HCT116 (cell line): ENCODE measurements around the gene RBL1. TPM values are rescaled to one million over a fixed set of nuclear protein-coding genes. Genes with fewer than 3 reads are reported as not detected.

Experiments used
- ATAC-seq: fragments of 200-7000 bp; cut with Tn5 transposase; 2 replicates; pipeline ENCODE4 v1.9.1; 2020; ENCODE audit warnings: mild to moderate bottlenecking, moderate library complexity
- BruUV-seq: library from RNA; stranded (reverse); fragments of 400-500 nt; replicated peaks from 2 replicates; lab custom pipeline; 2021; lab: Mats Ljungman, UMichigan
- CTCF ChIA-PET: fragments of 300-600 bp; sonication (Branson Sonifier 250); formaldehyde crosslinking; loops from one replicate; lab custom pipeline; 2021; ENCODE audit warnings: antibody characterized with exemption; lab: Charles Lee
- POLR2A ChIA-PET: fragments of 300-600, 350-600 bp; sonication (Branson Sonifier 250); formaldehyde crosslinking; loops from one replicate; lab custom pipeline; 2021; ENCODE audit warnings: antibody characterized with exemption; lab: Charles Lee
- RAD21 ChIA-PET, 2 experiments: fragments of 300-600 bp; sonication (Branson Sonifier 250); formaldehyde crosslinking; loops; one replicate each; lab custom pipeline; 2023; ENCODE audit warnings: low total read pairs in 2 of 2; ENCODE audit not compliant: uncharacterized antibody in 2 of 2, unreplicated experiment in 2 of 2, low non-redundant PET in 1 of 2; lab: Charles Lee
- DNase-seq: peaks from one replicate; pipeline ENCODE4 v3.0.0-alpha.2; 2010; ENCODE audit warnings: low read depth, low spot score
- H2AFZ ChIP-seq: fragments of 200-600 bp; shearing (Covaris generic), sonication (generic); 2 replicates; pipeline ENCODE4 v1.6.1; 2017; ENCODE audit warnings: low read depth, mixed run types, mixed read lengths, antibody characterized with exemption, low read length; ENCODE audit not compliant: poor library complexity, severe bottlenecking
- H3K27ac ChIP-seq: 2 replicates; pipeline ENCODE4 v1.5.1; 2012; ENCODE audit warnings: low read depth, low read length
- H3K27me3 ChIP-seq: fragments of 200-600 bp; sonication (generic); 2 replicates; pipeline ENCODE4 v1.6.1; 2016; ENCODE audit warnings: mixed run types, low read length, mixed read lengths; ENCODE audit not compliant: insufficient read depth
- H3K36me3 ChIP-seq, 2 experiments: fragments of 200-500 bp in 1 of 2; fragments of 200-600 bp in 1 of 2; sonication (Bioruptor generic) in 1 of 2; sonication (generic) in 1 of 2; 2 replicates each; pipeline versions ENCODE4 v1.5.1 to v1.6.1; 2014 to 2016; ENCODE audit warnings: low read length in 2 of 2, inconsistent platforms in 1 of 2, mixed read lengths in 1 of 2, mixed run types in 1 of 2; ENCODE audit not compliant: insufficient read depth in 2 of 2, control insufficient read depth in 1 of 2
- H3K4me1 ChIP-seq, 2 experiments: fragments of 200-600 bp in 1 of 2; sonication (generic) in 1 of 2; 2 replicates each; pipeline versions ENCODE4 v1.5.1 to v1.6.1; 2012 to 2017; ENCODE audit warnings: low read length in 2 of 2, inconsistent platforms in 1 of 2, mild to moderate bottlenecking in 1 of 2, mixed read lengths in 1 of 2, mixed run types in 1 of 2, moderate library complexity in 1 of 2; ENCODE audit not compliant: insufficient read depth in 2 of 2, control insufficient read depth in 1 of 2
- H3K4me2 ChIP-seq: fragments of 200-600 bp; sonication (generic); 2 replicates; pipeline ENCODE4 v1.6.1; 2017; ENCODE audit warnings: mixed run types, low read length, mixed read lengths
- H3K4me3 ChIP-seq, 2 experiments: fragments of 200-600 bp in 1 of 2; sonication (generic) in 1 of 2; replicated peaks in 1 of 2; 2 replicates each; pipeline ENCODE4 v1.5.1; 2011 to 2016; ENCODE audit warnings: low read length in 2 of 2, control low read depth in 1 of 2, low read depth in 1 of 2, mild to moderate bottlenecking in 1 of 2, mixed read lengths in 1 of 2, mixed run types in 1 of 2
- H3K79me2 ChIP-seq: fragments of 200-600 bp; sonication (generic); 2 replicates; pipeline ENCODE4 v1.6.1; 2017; ENCODE audit warnings: mild to moderate bottlenecking, mixed run types, low read length, moderate library complexity, mixed read lengths; ENCODE audit not compliant: insufficient read depth
- H3K9ac ChIP-seq: fragments of 200-600 bp; sonication (generic); 2 replicates; pipeline ENCODE4 v1.6.1; 2016; ENCODE audit warnings: low read length, mixed read lengths
- H3K9me2 ChIP-seq: fragments of 200-600 bp; sonication (generic), shearing (Covaris generic); 2 replicates; pipeline ENCODE4 v1.6.1; 2017; ENCODE audit warnings: mixed run types, mild to moderate bottlenecking, moderate library complexity; ENCODE audit not compliant: insufficient read depth
- H3K9me3 ChIP-seq, 2 experiments: fragments of 200-500 bp in 1 of 2; fragments of 200-600 bp in 1 of 2; sonication (Bioruptor generic) in 1 of 2; sonication (generic) in 1 of 2; 2 replicates each; pipeline ENCODE4 v1.6.1; 2014 to 2017; ENCODE audit warnings: low read length in 2 of 2, mixed read lengths in 2 of 2, inconsistent platforms in 1 of 2, low read depth in 1 of 2, mild to moderate bottlenecking in 1 of 2, mixed run types in 1 of 2, moderate library complexity in 1 of 2; ENCODE audit not compliant: control insufficient read depth in 1 of 2, insufficient read depth in 1 of 2
- H4K20me1 ChIP-seq: fragments of 200-600 bp; sonication (generic), shearing (Covaris generic); 2 replicates; pipeline ENCODE4 v1.6.1; 2017; ENCODE audit warnings: mixed run types, mild to moderate bottlenecking, moderate library complexity; ENCODE audit not compliant: insufficient read depth
- CEBPB ChIP-seq: IDR thresholded peaks from 2 replicates; pipeline ENCODE4 v1.6.1; 2012; ENCODE audit warnings: low read depth
- EGR1 ChIP-seq: IDR thresholded peaks from 2 replicates; pipeline ENCODE4 v1.6.1; 2012; ENCODE audit warnings: low read depth
- ELF1 ChIP-seq: IDR thresholded peaks from 2 replicates; pipeline ENCODE4 v1.6.1; 2012; ENCODE audit warnings: low read depth, borderline replicate concordance
- EZH2 ChIP-seq: fragments of 200-600 bp; sonication (generic); IDR thresholded peaks from 2 replicates; pipeline ENCODE4 v1.6.1; 2017; ENCODE audit warnings: antibody characterized with exemption, mixed run types
- FOSL1 ChIP-seq: IDR thresholded peaks from 2 replicates; pipeline ENCODE4 v1.6.1; 2012; ENCODE audit warnings: low read depth
- MAX ChIP-seq: IDR thresholded peaks from 2 replicates; pipeline ENCODE4 v1.6.1; 2012
- POLR2A ChIP-seq: IDR thresholded peaks from 2 replicates; pipeline ENCODE4 v1.7.0; 2011; ENCODE audit warnings: borderline replicate concordance; ENCODE audit not compliant: insufficient read depth, insufficient read length; ENCODE audit errors: extremely low read depth
- REST ChIP-seq: IDR thresholded peaks from 2 replicates; pipeline ENCODE4 v1.6.1; 2012; ENCODE audit warnings: low read depth
- SIN3A ChIP-seq: IDR thresholded peaks from 2 replicates; pipeline ENCODE4 v1.6.1; 2012; ENCODE audit warnings: low read depth
- SP1 ChIP-seq: IDR thresholded peaks from 2 replicates; pipeline ENCODE4 v1.6.1; 2012; ENCODE audit warnings: low read depth
- SRF ChIP-seq: IDR thresholded peaks from 2 replicates; pipeline ENCODE4 v1.6.1; 2012; ENCODE audit warnings: low read depth
- intact Hi-C: fragments of 100-400 bp; cut with micrococcal nuclease; formaldehyde crosslinking; loops from 2 replicates; pipeline ENCODE4 v1.10.0; 2022
- total RNA-seq: library from RNA; stranded (reverse); gene quantifications from one replicate; pipeline ENCODE4 v1.2.1, GENCODE V29; 2021; ENCODE audit not compliant: unreplicated experiment

Gene RBL1
- total RNA-seq, 1 experiment from 2014 or later = 16.9 TPM

GRCh38 chr20:36988494-36988966, 107.3 kb downstream of the RBL1 start:
- no peak for ATAC-seq
- intact Hi-C loops = no loop called here

More at GRCh38 chr20:36988494-36988966, 107.3 kb downstream of the RBL1 start:
- H3K9me3 ChIP-seq = no peaks in the 10 kb centered on the region
- ChIA-PET POLR2A (no interaction called here), RAD21 (no interaction called here), CTCF (no interaction called here)
- H4K20me1 ChIP-seq = no peaks in the 10 kb centered on the region
- H3K4me2 ChIP-seq = no peak overlapping the region
- H3K27ac ChIP-seq = no peak overlapping the region
- no TSS peak for BruUV-seq
- no peak for DNase-seq
- no peak overlapping the region for H2AFZ ChIP-seq
- H3K27me3 ChIP-seq = no peaks in the 10 kb centered on the region
- H3K9me2 ChIP-seq = no peaks in the 10 kb centered on the region
- no peak for TF ChIP-seq SRF
- no peak for TF ChIP-seq SIN3A
- TF ChIP-seq REST = no peak
- TF ChIP-seq EZH2 = no peak
- TF ChIP-seq CEBPB = no peak
- no peak for TF ChIP-seq POLR2A
- no peak for TF ChIP-seq FOSL1
- no peak for TF ChIP-seq MAX
- TF ChIP-seq EGR1 = no peak
- TF ChIP-seq ELF1 = no peak
- no peak for TF ChIP-seq SP1
- H3K79me2 ChIP-seq = no peaks in the 10 kb centered on the region
- H3K9ac ChIP-seq = no peak overlapping the region
- H3K36me3 ChIP-seq = no peaks in the 10 kb centered on the region
- H3K4me1 ChIP-seq = no peaks in the 10 kb centered on the region
- H3K4me3 ChIP-seq = no peak overlapping the region
